IMR-90 (cell line): ENCODE results near the gene EME2. TPM values are rescaled to one million over a fixed set of nuclear protein-coding genes. Genes with fewer than 3 reads are reported as not detected.
A peak's percentile ranks its signal among the peaks of the same experiment; 100 is the strongest.

Experiments
- ATAC-seq: fragments of 200-7000 bp; cut with Tn5 transposase; 2 replicates; pipeline ENCODE4 v1.9.1; 2020; ENCODE audit warnings: low read depth, mild to moderate bottlenecking, moderate library complexity
- BruUV-seq: library from RNA; stranded (reverse); fragments of 400-500 nt; replicated peaks from 2 replicates; lab custom pipeline; 2021; lab: Mats Ljungman, UMichigan
- CTCF ChIA-PET: fragments of 300-600 bp; formaldehyde crosslinking; extraction: SDS; loops from one replicate; lab custom pipeline; 2021; ENCODE audit warnings: antibody characterized with exemption; lab: Yijun Ruan, JAX
- POLR2A ChIA-PET: fragments of 300-600 bp; sonication (Branson Sonifier 250); formaldehyde crosslinking; loops from one replicate; lab custom pipeline; 2022; ENCODE audit warnings: antibody characterized with exemption; ENCODE audit not compliant: unreplicated experiment; lab: Charles Lee
- DNase-seq: peaks from one replicate; pipeline ENCODE4 v3.0.0; 2013
- H2AFZ ChIP-seq: replicated peaks from 2 replicates; pipeline ENCODE3; 2013; ENCODE audit warnings: low read length, mild to moderate bottlenecking; ENCODE audit not compliant: poor library complexity
- H2AK5ac ChIP-seq: 2 replicates; pipeline ENCODE4 v1.6.1; 2013; ENCODE audit warnings: low read depth, low read length, inconsistent platforms
- H2AK9ac ChIP-seq: replicated peaks from 2 replicates; pipeline ENCODE3; 2013; ENCODE audit warnings: mild to moderate bottlenecking, low read depth, low read length, moderate library complexity; ENCODE audit not compliant: poor library complexity
- H2BK120ac ChIP-seq: 2 replicates; pipeline ENCODE4 v1.6.1; 2013; ENCODE audit warnings: low read depth, low read length, inconsistent platforms
- H2BK15ac ChIP-seq: 3 replicates; pipeline ENCODE4 v1.6.1; 2013; ENCODE audit warnings: low read depth, low read length, inconsistent platforms
- H2BK20ac ChIP-seq: 2 replicates; pipeline ENCODE4 v1.6.1; 2013; ENCODE audit warnings: low read depth, mild to moderate bottlenecking, inconsistent platforms, low read length, moderate library complexity
- H2BK5ac ChIP-seq: 2 replicates; pipeline ENCODE4 v1.6.1; 2013; ENCODE audit warnings: mild to moderate bottlenecking, low read depth, low read length, inconsistent platforms; ENCODE audit not compliant: poor library complexity, severe bottlenecking
- H3K14ac ChIP-seq: replicated peaks from 2 replicates; pipeline ENCODE4 v1.6.1; 2013; ENCODE audit warnings: low read depth, low read length, inconsistent platforms
- H3K18ac ChIP-seq: 2 replicates; pipeline ENCODE4 v1.6.1; 2013; ENCODE audit warnings: low read depth, low read length, control low read depth
- H3K23ac ChIP-seq: 2 replicates; pipeline ENCODE4 v1.6.1; 2013; ENCODE audit warnings: low read depth, low read length, inconsistent platforms
- H3K27ac ChIP-seq: 2 replicates; pipeline ENCODE4 v1.5.1; 2013; ENCODE audit warnings: mild to moderate bottlenecking, control low read depth, low read length; ENCODE audit not compliant: insufficient read depth
- H3K27me3 ChIP-seq: 2 replicates; pipeline ENCODE4 v1.6.1; 2013; ENCODE audit warnings: low read length; ENCODE audit not compliant: control insufficient read depth, insufficient read depth
- H3K36me3 ChIP-seq: 2 replicates; pipeline ENCODE4 v1.6.1; 2013; ENCODE audit warnings: low read length, mixed read lengths; ENCODE audit not compliant: control insufficient read depth, insufficient read depth
- H3K4ac ChIP-seq: 2 replicates; pipeline ENCODE4 v1.6.1; 2013; ENCODE audit warnings: low read depth, low read length, inconsistent platforms
- H3K4me1 ChIP-seq: 2 replicates; pipeline ENCODE4 v1.6.1; 2013; ENCODE audit warnings: low read length, mixed read lengths; ENCODE audit not compliant: control insufficient read depth, insufficient read depth
- H3K4me2 ChIP-seq: 2 replicates; pipeline ENCODE4 v1.6.1; 2013; ENCODE audit warnings: low read depth, mild to moderate bottlenecking, control low read depth, low read length, moderate library complexity
- H3K4me3 ChIP-seq: 2 replicates; pipeline ENCODE4 v1.5.1; 2013; ENCODE audit warnings: low read depth, mild to moderate bottlenecking, control low read depth, low read length, moderate library complexity; ENCODE audit not compliant: insufficient read depth
- H3K56ac ChIP-seq: 2 replicates; pipeline ENCODE4 v1.6.1; 2013; ENCODE audit warnings: low read length, inconsistent platforms; ENCODE audit not compliant: insufficient read depth; ENCODE audit errors: extremely low read depth
- H3K79me1 ChIP-seq, 2 experiments: 2 replicates each; pipeline ENCODE4 v1.6.1; 2013; ENCODE audit warnings: low read length in 2 of 2, inconsistent platforms in 1 of 2, low read depth in 1 of 2
- H3K9ac ChIP-seq: 2 replicates; pipeline ENCODE4 v1.6.1; 2013; ENCODE audit warnings: low read depth, low read length, control low read depth
- H3K9me1 ChIP-seq: 2 replicates; pipeline ENCODE4 v1.6.1; 2013; ENCODE audit warnings: low read length, inconsistent platforms; ENCODE audit not compliant: insufficient read depth
- H3K9me3 ChIP-seq: 2 replicates; pipeline ENCODE4 v1.6.1; 2013; ENCODE audit warnings: low read length; ENCODE audit not compliant: control insufficient read depth, insufficient read depth
- H4K20me1 ChIP-seq: 2 replicates; pipeline ENCODE4 v1.6.1; 2013; ENCODE audit warnings: low read length, inconsistent platforms; ENCODE audit not compliant: insufficient read depth
- H4K5ac ChIP-seq: 2 replicates; pipeline ENCODE4 v1.6.1; 2013; ENCODE audit warnings: mild to moderate bottlenecking, low read depth, low read length, control low read depth
- H4K8ac ChIP-seq, 2 experiments: 2 replicates each; pipeline ENCODE4 v1.6.1; 2013; ENCODE audit warnings: low read depth in 2 of 2, low read length in 2 of 2, control low read depth in 1 of 2, inconsistent platforms in 1 of 2
- H4K91ac ChIP-seq: 2 replicates; pipeline ENCODE4 v1.6.1; 2013; ENCODE audit warnings: low read depth, low read length, inconsistent platforms; ENCODE audit not compliant: insufficient read depth
- BHLHE40 ChIP-seq: fragments of 150-350 bp; IDR thresholded peaks from 2 replicates; pipeline ENCODE4 v1.6.1; 2016; ENCODE audit warnings: mild to moderate bottlenecking, low read depth, low read length
- CEBPB ChIP-seq: IDR thresholded peaks from 2 replicates; pipeline ENCODE4 v1.6.1; 2012; ENCODE audit warnings: low read depth, low read length, improper control_type of control experiment
- MAFK ChIP-seq: IDR thresholded peaks from 2 replicates; pipeline ENCODE4 v1.6.1; 2012; ENCODE audit warnings: low read depth, low read length, improper control_type of control experiment
- RAD21 ChIP-seq: IDR thresholded peaks from 2 replicates; pipeline ENCODE4 v1.6.1; 2012; ENCODE audit warnings: low read length, improper control_type of control experiment
- RCOR1 ChIP-seq: IDR thresholded peaks from 2 replicates; pipeline ENCODE4 v1.6.1; 2012; ENCODE audit warnings: mild to moderate bottlenecking, low read length, improper control_type of control experiment; ENCODE audit not compliant: insufficient replicate concordance
- RFX5 ChIP-seq: IDR thresholded peaks from 2 replicates; pipeline ENCODE4 v1.8.0; 2012; ENCODE audit warnings: low read depth, mild to moderate bottlenecking, low read length, moderate library complexity
- WGBS, 2 experiments: methylation state at CpG; one replicate each; pipeline versions ENCODE4 v1.1.5 to v1.1.7; 2013; ENCODE audit warnings: missing lambda C conversion rate in 2 of 2; ENCODE audit not compliant: insufficient read length in 1 of 2; ENCODE audit errors: extremely low coverage in 2 of 2; 5-methylcytosine and 5-hydroxymethylcytosine counted together
- dilution Hi-C: fragments of 300-500 bp; cut with HindIII; formaldehyde crosslinking; loops from one replicate; pipeline ENCODE4 v1.14.3; 2018; ENCODE audit warnings: low sequenced_read_pairs; ENCODE audit not compliant: unreplicated experiment
- in situ Hi-C: fragments of 300-500 bp; cut with MboI; formaldehyde crosslinking; loops from 3 replicates; pipeline ENCODE4 v1.14.3; 2019; ENCODE audit warnings: low sequenced_read_pairs, inconsistent platforms, mixed read lengths
- intact Hi-C: fragments of 100-400 bp; cut with micrococcal nuclease; formaldehyde crosslinking; loops from 2 replicates; pipeline ENCODE4 v1.10.0; 2022
- polyA plus RNA-seq, 3 experiments: library from polyadenylated mRNA; depleted of rRNA; stranded (reverse); fragments of >200 nt; gene quantifications; 2 replicates each; pipeline ENCODE4 v1.2.3, GENCODE V29; 2012; ENCODE audit warnings: low replicate concordance in 1 of 3
- total RNA-seq: library from RNA; depleted of rRNA; stranded (reverse); fragments of >200 nt; gene quantifications from 2 replicates; pipeline ENCODE4 v1.2.3, GENCODE V29; 2012
- TF ChIP-seq, protein P1 (sequence below): conservative IDR thresholded peaks from 2 replicates; pipeline ENCODE4 v1.5.1; 2012; ENCODE audit warnings: mild to moderate bottlenecking, low read depth, low read length, improper control_type of control experiment

The EME2 gene
- total and polyA plus RNA-seq, 2 of the 4 experiments (the other 2 are of a cell fraction): 1.3 to 9.6 TPM

DNA sequence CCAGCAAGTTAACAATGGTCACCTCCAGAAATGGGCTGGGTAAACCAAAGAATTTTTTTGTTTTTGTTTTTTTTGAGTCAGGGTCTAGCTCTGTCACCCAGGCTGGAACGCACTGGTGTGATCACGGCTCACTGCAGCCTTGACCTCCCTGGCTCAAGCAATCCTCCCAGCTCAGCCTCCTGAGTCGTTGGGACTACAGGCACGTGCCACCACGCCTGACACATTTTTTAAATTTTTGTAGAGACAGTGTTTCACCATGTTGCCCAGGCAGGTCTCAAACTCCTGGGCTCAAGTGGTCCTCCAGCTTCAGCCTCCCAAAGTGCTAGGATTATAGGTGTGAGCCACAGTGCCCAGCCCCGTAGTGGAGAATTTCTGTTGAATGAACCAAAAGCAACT, 8.1 kb downstream of the EME2 start:
- intact Hi-C loops (loop anchor here (5.0 kb wide), 1 partner anchor 47 kb away; the partner anchor contains the start of genes FAHD1 and HAGH), dilution Hi-C loops (no loop called here), in situ Hi-C loops (no loop called here)
- H2AK5ac ChIP-seq: no peak overlapping the region
- ChIA-PET POLR2A (no interaction called here), CTCF (no interaction called here)
- no peak overlapping the region for H3K18ac ChIP-seq
- H2BK20ac ChIP-seq: no peak overlapping the region
- TF ChIP-seq BHLHE40: no peak
- TF ChIP-seq RFX5: no peak
- TF ChIP-seq RCOR1: no peak
- TF ChIP-seq MAFK: no peak
- TF ChIP-seq CEBPB: no peak
- TF ChIP-seq RAD21: no peak
- TF ChIP-seq, protein P1, sequence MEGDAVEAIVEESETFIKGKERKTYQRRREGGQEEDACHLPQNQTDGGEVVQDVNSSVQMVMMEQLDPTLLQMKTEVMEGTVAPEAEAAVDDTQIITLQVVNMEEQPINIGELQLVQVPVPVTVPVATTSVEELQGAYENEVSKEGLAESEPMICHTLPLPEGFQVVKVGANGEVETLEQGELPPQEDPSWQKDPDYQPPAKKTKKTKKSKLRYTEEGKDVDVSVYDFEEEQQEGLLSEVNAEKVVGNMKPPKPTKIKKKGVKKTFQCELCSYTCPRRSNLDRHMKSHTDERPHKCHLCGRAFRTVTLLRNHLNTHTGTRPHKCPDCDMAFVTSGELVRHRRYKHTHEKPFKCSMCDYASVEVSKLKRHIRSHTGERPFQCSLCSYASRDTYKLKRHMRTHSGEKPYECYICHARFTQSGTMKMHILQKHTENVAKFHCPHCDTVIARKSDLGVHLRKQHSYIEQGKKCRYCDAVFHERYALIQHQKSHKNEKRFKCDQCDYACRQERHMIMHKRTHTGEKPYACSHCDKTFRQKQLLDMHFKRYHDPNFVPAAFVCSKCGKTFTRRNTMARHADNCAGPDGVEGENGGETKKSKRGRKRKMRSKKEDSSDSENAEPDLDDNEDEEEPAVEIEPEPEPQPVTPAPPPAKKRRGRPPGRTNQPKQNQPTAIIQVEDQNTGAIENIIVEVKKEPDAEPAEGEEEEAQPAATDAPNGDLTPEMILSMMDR: no peak
- H3K4me1 ChIP-seq: peaks cover 3% of the 10 kb centered on the region; the same call in 1 of the 2 replicates
- H2BK120ac ChIP-seq: no peak overlapping the region
- H2BK5ac ChIP-seq: no peak overlapping the region
- H3K4me2 ChIP-seq: no peak overlapping the region
- ATAC-seq: no peak
- peaks cover 7% of the 10 kb centered on the region; the same call in 1 of the 2 replicates for H3K9me1 ChIP-seq
- no peak overlapping the region for H3K14ac ChIP-seq
- H3K27me3 ChIP-seq: no peaks in the 10 kb centered on the region
- H4K91ac ChIP-seq: no peak overlapping the region
- no peak overlapping the region for H3K4me3 ChIP-seq
- no peak overlapping the region for H3K23ac ChIP-seq
- no peak overlapping the region for H2AFZ ChIP-seq
- H3K27ac ChIP-seq: no peak overlapping the region
- DNase-seq: no peak
- H4K8ac ChIP-seq: no peak overlapping the region
- H3K56ac ChIP-seq: no peak overlapping the region
- no TSS peak for BruUV-seq
- peaks cover 32% of the 10 kb centered on the region for H3K36me3 ChIP-seq
- H4K20me1 ChIP-seq: peaks cover 28% of the 10 kb centered on the region
- WGBS, 2 experiments: 82% methylated on average over 2 of the region's 6 CpGs; no CpG with 5 or more reads in 1 of the 2 experiments
- H3K9me3 ChIP-seq: no peaks in the 10 kb centered on the region
- peaks cover 17 to 57% of the 10 kb centered on the region in 2 experiments for H3K79me1 ChIP-seq
- H2AK9ac ChIP-seq: no peak overlapping the region
- H2BK15ac ChIP-seq: no peak overlapping the region
- H3K4ac ChIP-seq: no peak overlapping the region
- H4K5ac ChIP-seq: peak overlapping the region; percentile 41; the same call in 1 of the 2 replicates
- no peak overlapping the region for H3K9ac ChIP-seq
